OCI-LY3 (cell line): ENCODE measurements around the gene SPRN.

Experiments used
- H2AFZ ChIP-seq: fragments of 200-600, 300-600 bp; shearing (Covaris generic); 2 replicates; pipeline ENCODE4 v1.6.0; 2014; ENCODE audit warnings: antibody characterized with exemption, low read depth, low read length
- H3K27ac ChIP-seq: fragments of 200-600, 300-600 bp; sonication (generic); 2 replicates; pipeline ENCODE4 v1.5.1; 2014; ENCODE audit warnings: mild to moderate bottlenecking, low read length, moderate library complexity, mixed read lengths
- H3K27me3 ChIP-seq: fragments of 200-600, 300-600 bp; sonication (generic); 2 replicates; pipeline ENCODE4 v1.6.1; 2014; ENCODE audit warnings: low read depth, low read length, mixed read lengths
- H3K36me3 ChIP-seq: fragments of 200-600, 300-600 bp; sonication (generic); replicated peaks from 2 replicates; pipeline ENCODE3; 2014; ENCODE audit warnings: low read depth, low read length, mixed read lengths
- H3K4me1 ChIP-seq: fragments of 300-600, 200-600 bp; sonication (generic); 2 replicates; pipeline ENCODE4 v1.6.1; 2014; ENCODE audit warnings: low read length, mixed read lengths
- H3K4me2 ChIP-seq: fragments of 200-600, 300-600 bp; sonication (generic); 2 replicates; pipeline ENCODE4 v1.6.1; 2014; ENCODE audit warnings: low read length, mixed read lengths
- H3K4me3 ChIP-seq: fragments of 300-600, 200-600 bp; sonication (generic); 2 replicates; pipeline ENCODE4 v1.5.1; 2014; ENCODE audit warnings: antibody characterized with exemption, mild to moderate bottlenecking, low read length, moderate library complexity
- H3K79me2 ChIP-seq: fragments of 300-600, 200-600 bp; shearing (Covaris generic); 2 replicates; pipeline ENCODE4 v1.6.1; 2014; ENCODE audit warnings: mild to moderate bottlenecking, low read length, mixed read lengths
- H3K9ac ChIP-seq: fragments of 300-600, 200-600 bp; shearing (Covaris generic); 2 replicates; pipeline ENCODE4 v1.6.0; 2014; ENCODE audit warnings: mild to moderate bottlenecking, low read length, moderate library complexity
- H3K9me3 ChIP-seq: fragments of 200-600, 300-600 bp; shearing (Covaris generic); 2 replicates; pipeline ENCODE4 v1.6.1; 2014; ENCODE audit warnings: low read length, mixed read lengths; ENCODE audit not compliant: insufficient read depth
- H4K20me1 ChIP-seq: fragments of 200-600, 300-600 bp; sonication (generic); 2 replicates; pipeline ENCODE4 v1.6.1; 2016; ENCODE audit warnings: low read length, mixed read lengths; ENCODE audit not compliant: insufficient read depth
- CTCF ChIP-seq: fragments of 200-600, 300-600 bp; sonication (generic); IDR thresholded peaks from 2 replicates; pipeline ENCODE4 v1.5.1; 2014; ENCODE audit warnings: antibody characterized with exemption, low read length, low read depth
- EZH2phosphoT487 ChIP-seq: fragments of 200-600 bp; shearing (Covaris generic); IDR thresholded peaks from 2 replicates; pipeline ENCODE4 v1.6.1; 2018; ENCODE audit warnings: antibody characterized with exemption, mixed run types, low read depth

Gene SPRN

GRCh38 chr10:133467286-133467911 lies 43.0 kb upstream of the SPRN start:
- Histone ChIP-seq H4K20me1 (no peaks in the 10 kb centered on the region), H2AFZ (no peak overlapping the region), H3K9ac (no peak overlapping the region), H3K27me3 (no peaks in the 10 kb centered on the region), H3K79me2 (no peaks in the 10 kb centered on the region), H3K4me2 (no peak overlapping the region), H3K36me3 (no peaks in the 10 kb centered on the region), H3K27ac (no peak overlapping the region), H3K9me3 (no peaks in the 10 kb centered on the region), H3K4me1 (no peaks in the 10 kb centered on the region), H3K4me3 (no peak overlapping the region)
- TF ChIP-seq CTCF: no peak
- no peak for TF ChIP-seq EZH2phosphoT487

DNA sequence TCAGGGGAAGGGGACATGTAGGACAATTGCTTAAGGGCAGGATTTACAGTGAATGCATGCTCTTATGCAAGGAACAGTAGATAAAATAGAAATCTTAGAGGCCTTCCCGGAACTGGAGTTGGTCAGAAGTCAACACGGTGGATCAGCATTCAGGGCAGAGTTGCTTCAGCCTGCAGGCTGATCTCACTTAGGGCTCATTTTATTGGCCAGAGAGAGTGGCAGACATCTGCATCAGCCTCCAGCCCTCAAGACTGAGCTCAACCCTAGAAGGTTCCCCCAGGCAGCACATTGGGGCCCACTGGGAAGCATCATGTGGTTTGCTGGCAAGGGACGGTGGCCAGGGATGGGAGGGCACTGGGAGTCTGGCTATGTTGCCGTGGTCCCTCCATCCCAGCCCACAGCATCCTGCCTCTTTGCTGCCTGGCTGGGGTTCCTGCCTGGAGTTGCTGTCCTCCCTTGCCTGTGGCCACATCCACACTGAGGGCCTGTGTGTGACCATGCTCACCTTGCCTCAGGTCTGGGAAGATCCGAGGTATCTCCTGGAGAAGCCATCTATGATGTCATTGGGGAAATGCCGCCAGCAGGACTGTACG lies 42.4 kb upstream of the SPRN start:
- H3K4me3 ChIP-seq: no peak overlapping the region
- H3K36me3 ChIP-seq: no peaks in the 10 kb centered on the region
- no peaks in the 10 kb centered on the region for H4K20me1 ChIP-seq
- H3K27ac ChIP-seq: no peak overlapping the region
- H3K27me3 ChIP-seq: no peaks in the 10 kb centered on the region
- H3K9me3 ChIP-seq: no peaks in the 10 kb centered on the region
- H3K4me2 ChIP-seq: no peak overlapping the region
- TF ChIP-seq EZH2phosphoT487: no peak
- no peak for TF ChIP-seq CTCF
- no peaks in the 10 kb centered on the region for H3K4me1 ChIP-seq
- H3K9ac ChIP-seq: no peak overlapping the region
- H3K79me2 ChIP-seq: no peaks in the 10 kb centered on the region
- no peak overlapping the region for H2AFZ ChIP-seq

GRCh38 chr10:133465950-133466474 lies 41.6 kb upstream of the SPRN start:
- Histone ChIP-seq H2AFZ (no peak overlapping the region), H3K4me3 (no peak overlapping the region), H3K9me3 (no peaks in the 10 kb centered on the region), H3K79me2 (no peaks in the 10 kb centered on the region), H3K4me2 (no peak overlapping the region), H4K20me1 (no peaks in the 10 kb centered on the region), H3K4me1 (no peaks in the 10 kb centered on the region), H3K27me3 (no peaks in the 10 kb centered on the region), H3K9ac (no peak overlapping the region), H3K36me3 (no peaks in the 10 kb centered on the region), H3K27ac (no peak overlapping the region)
- no peak for TF ChIP-seq CTCF
- TF ChIP-seq EZH2phosphoT487: no peak

- H3K27ac ChIP-seq: no peak overlapping the region
- H4K20me1 ChIP-seq: no peaks in the 10 kb centered on the region
- no peak overlapping the region for H3K9ac ChIP-seq
- no peak overlapping the region for H3K4me3 ChIP-seq
- no peaks in the 10 kb centered on the region for H3K79me2 ChIP-seq
- no peak overlapping the region for H2AFZ ChIP-seq
- H3K4me2 ChIP-seq: no peak overlapping the region
- no peaks in the 10 kb centered on the region for H3K36me3 ChIP-seq
- TF ChIP-seq EZH2phosphoT487 (no peak), CTCF (no peak)
- no peaks in the 10 kb centered on the region for H3K4me1 ChIP-seq
- H3K9me3 ChIP-seq: no peaks in the 10 kb centered on the region
- no peaks in the 10 kb centered on the region for H3K27me3 ChIP-seq
Measured at GRCh38 chr10:133465191-133465949, 40.9 kb upstream of the SPRN start.
